Measurements from ENCODE around the gene ALPK1.

Gene ALPK1

GRCh38 chr4:112327965-112328733 lies 31.0 kb downstream of the ALPK1 start:
- in situ Hi-C loops (cut with MboI; ENCODE audit: low sequenced_read_pairs) = no loop called here

- in situ Hi-C loops (cut with MboI; ENCODE audit: low sequenced_read_pairs) = no loop called here
Observed at GRCh38 chr4:112328734-112329130, 31.6 kb downstream of the ALPK1 start.

- in situ Hi-C loops (cut with MboI; ENCODE audit: low sequenced_read_pairs) = no loop called here
Observed at GRCh38 chr4:112329672-112330375, 32.7 kb downstream of the ALPK1 start.

DNA sequence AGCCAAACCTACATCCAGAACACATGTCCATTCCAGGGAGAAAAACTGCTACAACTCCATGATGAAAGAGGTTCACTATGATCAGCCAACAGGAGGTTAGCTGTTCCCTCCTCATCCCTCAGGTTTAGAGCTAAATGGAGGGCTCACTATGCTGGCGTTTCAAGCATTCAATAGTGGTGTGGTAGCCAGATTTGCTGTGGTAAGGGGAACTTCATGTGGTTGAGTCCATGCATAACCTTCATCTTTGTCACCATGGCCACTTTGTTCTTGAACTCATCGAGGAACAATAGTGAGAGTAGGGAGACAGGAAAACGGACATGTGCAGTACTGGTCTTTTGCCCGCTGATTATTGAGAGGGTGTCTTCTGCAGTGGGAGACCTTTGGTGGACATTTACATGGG lies 33.8 kb downstream of the ALPK1 start:
- in situ Hi-C loops (cut with MboI; ENCODE audit: low sequenced_read_pairs) = no loop called here

DNA sequence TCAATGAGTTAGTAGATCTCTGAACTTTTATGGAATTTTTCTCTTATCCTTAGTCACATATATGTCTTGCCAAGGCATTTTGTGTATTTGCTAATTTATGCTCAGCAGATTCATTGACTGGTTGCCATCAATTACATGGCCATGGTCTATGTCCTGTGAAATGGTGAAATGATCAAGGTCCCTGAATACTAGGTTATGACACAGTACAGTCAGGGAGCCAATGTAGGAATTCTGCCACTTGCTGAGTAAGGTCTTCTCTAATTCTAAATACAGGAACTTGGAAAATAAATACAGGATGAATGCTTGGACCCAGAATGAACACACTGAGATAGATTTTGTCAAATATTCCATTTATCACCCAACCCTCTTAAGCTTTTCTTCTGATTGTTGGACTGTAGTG lies 35.2 kb downstream of the ALPK1 start:
- in situ Hi-C loops (cut with MboI; ENCODE audit: low sequenced_read_pairs) = no loop called here

- in situ Hi-C loops (cut with MboI; ENCODE audit: low sequenced_read_pairs) = no loop called here
Observed at GRCh38 chr4:112340023-112340422, 42.9 kb downstream of the ALPK1 start.

DNA sequence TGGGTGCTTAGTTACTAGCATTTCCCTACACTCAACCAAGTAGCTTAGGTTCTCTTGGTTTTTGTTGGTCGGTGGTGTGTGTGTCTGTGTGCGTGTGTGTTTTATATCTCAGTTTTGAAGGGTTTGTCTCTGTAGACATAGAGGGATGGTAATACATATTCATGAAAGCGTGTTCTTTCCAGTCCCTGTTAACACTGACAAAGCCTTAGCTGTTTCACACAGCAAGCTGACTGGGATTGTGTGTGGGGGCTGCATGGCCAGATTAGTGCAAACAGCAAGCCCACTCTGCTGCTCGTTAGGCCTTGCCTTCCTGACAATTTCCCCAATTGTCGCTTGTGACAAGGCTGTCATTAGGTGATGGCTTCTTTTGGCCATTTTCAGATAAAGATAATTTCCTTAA lies 43.9 kb downstream of the ALPK1 start:
- in situ Hi-C loops (cut with MboI; ENCODE audit: low sequenced_read_pairs) = no loop called here

GRCh38 chr4:112343330-112344080 lies 46.3 kb downstream of the ALPK1 start:
- in situ Hi-C loops (cut with MboI; ENCODE audit: low sequenced_read_pairs) = no loop called here

- in situ Hi-C loops (cut with MboI; ENCODE audit: low sequenced_read_pairs) = no loop called here
Observed at GRCh38 chr4:112348488-112349158, 51.5 kb downstream of the ALPK1 start.

DNA sequence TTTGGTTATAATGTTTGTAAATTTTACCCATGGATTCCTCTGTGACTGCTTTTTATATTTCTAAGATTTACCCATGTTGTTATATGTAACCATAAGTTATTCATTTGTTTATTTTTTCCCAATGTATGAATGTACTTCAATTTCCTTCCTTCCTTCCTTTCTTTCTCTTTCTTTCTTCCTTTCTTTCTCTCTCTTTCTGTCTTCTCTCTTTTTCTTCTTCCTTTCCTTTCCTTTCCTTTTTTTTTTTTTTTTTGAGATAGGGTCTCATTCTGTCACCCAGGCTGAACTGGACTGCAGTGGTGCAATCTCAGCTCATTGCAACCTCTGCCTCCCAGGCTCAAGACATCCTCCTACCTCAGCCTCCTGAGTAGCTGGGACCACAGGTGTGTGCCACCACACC lies 55.6 kb downstream of the ALPK1 start:
- in situ Hi-C loops (cut with MboI; ENCODE audit: low sequenced_read_pairs) = no loop called here

DNA sequence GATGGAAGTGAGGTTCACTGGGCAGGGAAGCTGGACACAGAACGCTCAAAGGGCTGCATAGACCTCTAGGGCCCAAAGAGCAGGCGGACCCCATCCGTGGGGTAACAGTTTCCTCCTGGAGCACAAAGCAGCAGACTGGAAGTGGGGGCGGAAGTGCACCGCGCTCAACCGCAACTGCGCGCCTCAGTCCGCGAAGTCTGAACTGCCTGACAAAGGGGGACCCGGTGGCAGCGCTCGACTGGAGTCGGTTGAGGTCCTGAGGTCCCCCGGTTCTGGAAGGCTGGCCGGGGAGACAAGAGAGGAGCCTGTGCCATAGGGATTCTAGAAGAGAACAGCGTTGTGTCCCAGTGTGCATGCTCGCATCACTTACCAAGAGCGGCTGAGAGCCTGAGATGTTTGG lies 58.5 kb downstream of the ALPK1 start:
- in situ Hi-C loops (cut with MboI; ENCODE audit: low sequenced_read_pairs) = no loop called here

DNA sequence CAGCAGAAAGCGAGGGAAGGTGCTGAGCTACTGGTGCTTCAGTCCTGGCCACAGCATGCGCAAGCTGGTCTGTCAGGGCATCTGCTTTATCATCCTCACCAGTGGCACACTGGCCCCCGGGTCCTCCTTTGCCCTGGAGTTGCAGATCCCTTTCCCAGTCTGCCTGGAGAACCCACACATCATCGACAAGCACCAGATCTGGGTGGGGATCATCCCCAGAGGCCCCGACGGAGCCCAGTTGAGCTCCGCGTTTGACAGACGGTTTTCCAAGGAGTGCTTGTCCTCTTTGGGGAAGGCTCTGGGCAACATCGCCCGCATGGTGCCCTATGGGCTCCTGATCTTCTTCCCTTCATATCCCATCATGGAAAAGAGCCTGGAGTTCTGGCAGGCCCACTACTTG lies 60.3 kb downstream of the ALPK1 start:
- in situ Hi-C loops (cut with MboI; ENCODE audit: low sequenced_read_pairs) = no loop called here

DNA sequence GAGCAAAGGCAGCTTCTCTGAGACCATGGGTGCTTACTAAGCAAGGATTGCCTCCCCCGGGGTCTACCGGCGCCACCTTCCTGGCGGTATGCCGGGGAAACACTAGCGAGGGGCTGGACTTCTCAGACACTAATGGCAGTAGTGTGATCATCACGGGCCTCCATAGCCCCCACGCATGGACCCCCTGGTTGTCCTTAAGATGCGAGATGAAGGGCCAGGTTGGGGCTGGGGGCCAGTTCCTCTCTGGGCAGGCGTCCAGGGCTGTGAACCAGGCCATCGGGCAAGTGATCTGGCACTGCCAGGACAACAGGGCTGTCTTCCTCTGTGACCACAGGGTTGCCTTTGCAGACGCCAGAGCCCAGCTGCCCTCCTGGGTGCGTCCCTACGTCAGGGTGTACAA lies 60.7 kb downstream of the ALPK1 start:
- in situ Hi-C loops (cut with MboI; ENCODE audit: low sequenced_read_pairs) = no loop called here

- in situ Hi-C loops (cut with MboI; ENCODE audit: low sequenced_read_pairs) = no loop called here
Observed at GRCh38 chr4:112358415-112358814, 61.2 kb downstream of the ALPK1 start.

GRCh38 chr4:112358952-112359749 lies 62.0 kb downstream of the ALPK1 start:
- in situ Hi-C loops (cut with MboI; ENCODE audit: low sequenced_read_pairs) = no loop called here

DNA sequence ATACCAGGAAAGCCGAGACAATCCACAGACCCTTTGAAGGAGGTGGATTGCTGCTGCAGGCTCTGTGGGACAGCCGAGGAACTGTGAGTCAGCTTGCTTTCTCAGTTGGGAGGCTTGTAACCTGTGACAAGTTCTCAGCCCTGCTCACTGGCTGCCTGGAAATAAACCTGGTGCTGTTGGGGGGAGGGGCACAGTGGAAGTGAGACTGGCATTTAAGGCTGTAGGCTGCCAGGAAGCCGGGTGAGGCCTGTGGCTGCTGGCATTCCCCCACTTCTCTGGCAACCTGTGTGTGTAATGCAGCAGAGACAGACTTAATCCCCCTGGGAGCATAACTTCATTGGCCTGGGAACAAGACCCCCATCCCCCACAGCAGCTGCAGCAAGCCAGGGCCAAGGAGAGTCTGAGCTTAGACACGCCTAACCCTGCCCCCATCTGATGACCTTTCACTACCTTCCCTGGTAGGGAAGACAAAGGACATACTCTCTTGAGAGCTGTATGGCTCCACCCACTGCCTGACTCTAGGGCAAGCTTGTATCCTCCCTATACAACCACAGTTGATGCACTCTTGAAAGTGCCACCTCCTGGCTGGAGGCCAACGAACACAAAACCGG lies 64.1 kb downstream of the ALPK1 start:
- in situ Hi-C loops (cut with MboI; ENCODE audit: low sequenced_read_pairs) = no loop called here

- in situ Hi-C loops (cut with MboI; ENCODE audit: low sequenced_read_pairs) = no loop called here
Observed at GRCh38 chr4:112370466-112370865, 73.3 kb downstream of the ALPK1 start.

- in situ Hi-C loops (cut with MboI; ENCODE audit: low sequenced_read_pairs) = no loop called here
Observed at GRCh38 chr4:112371361-112371760, 74.2 kb downstream of the ALPK1 start.

- in situ Hi-C loops (cut with MboI; ENCODE audit: low sequenced_read_pairs) = no loop called here
Observed at GRCh38 chr4:112374850-112375249, 77.7 kb downstream of the ALPK1 start.

DNA sequence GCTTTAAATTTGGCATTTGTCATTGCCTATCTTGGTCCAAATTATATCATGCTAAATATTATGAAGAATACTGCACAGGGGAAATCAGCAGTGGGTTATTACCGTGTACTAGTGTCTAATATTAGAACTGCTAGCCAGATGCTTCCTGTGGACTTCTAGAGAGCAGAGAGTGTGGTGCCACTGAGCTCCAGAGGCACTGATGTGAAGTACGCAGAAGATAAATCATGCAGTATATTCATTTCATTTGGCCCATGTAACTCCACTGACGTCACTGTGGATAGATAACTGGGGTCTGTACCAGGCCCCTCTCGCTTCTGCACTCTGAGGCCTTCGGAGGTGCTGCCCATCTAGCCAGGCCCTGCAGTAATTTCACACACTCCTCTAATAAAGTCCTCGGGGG lies 80.0 kb downstream of the ALPK1 start:
- in situ Hi-C loops (cut with MboI; ENCODE audit: low sequenced_read_pairs) = no loop called here

Measured in hTERT RPE-1 (cell line).